HEK293 (cell line): ENCODE results near the gene PPP1R14C.

ENCODE experiments used
- BCL11B ChIP-seq: fragments of 450-650 bp; formaldehyde crosslinking; IDR thresholded peaks from 2 replicates; pipeline ENCODE4 v1.5.1; 2016; ENCODE audit warnings: low read depth, missing biosample characterization, missing genetic modification characterization
- GLIS2 ChIP-seq: fragments of 450-650 bp; formaldehyde crosslinking; IDR thresholded peaks from 2 replicates; pipeline ENCODE4 v1.5.1; 2016; ENCODE audit warnings: missing biosample characterization, missing genetic modification characterization
- HOXD13 ChIP-seq: sonication (generic); formaldehyde crosslinking; IDR thresholded peaks from 2 replicates; pipeline ENCODE4 v1.8.0; 2022; ENCODE audit warnings: missing genetic modification reagents, borderline replicate concordance
- KLF17 ChIP-seq: fragments of 450-650 bp; formaldehyde crosslinking; IDR thresholded peaks from 2 replicates; pipeline ENCODE4 v1.5.1; 2016; ENCODE audit warnings: missing biosample characterization, missing genetic modification characterization
- KLF9 ChIP-seq: fragments of 450-650 bp; formaldehyde crosslinking; IDR thresholded peaks from 2 replicates; pipeline ENCODE4 v1.5.1; 2016; ENCODE audit warnings: missing biosample characterization, missing genetic modification characterization, low read depth
- PRDM2 ChIP-seq: fragments of 450-650 bp; formaldehyde crosslinking; IDR thresholded peaks from 2 replicates; pipeline ENCODE4 v1.5.1; 2016; ENCODE audit warnings: missing biosample characterization, missing genetic modification characterization, borderline replicate concordance
- YY1 ChIP-seq: fragments of 450-650 bp; formaldehyde crosslinking; IDR thresholded peaks from 2 replicates; pipeline ENCODE4 v1.5.1; 2018; ENCODE audit warnings: missing biosample characterization, missing genetic modification characterization
- ZBTB21 ChIP-seq: fragments of 450-650 bp; formaldehyde crosslinking; IDR thresholded peaks from 2 replicates; pipeline ENCODE4 v1.5.1; 2017; ENCODE audit warnings: missing biosample characterization, missing genetic modification characterization
- ZBTB49 ChIP-seq: fragments of 450-650 bp; formaldehyde crosslinking; IDR thresholded peaks from 2 replicates; pipeline ENCODE4 v1.5.1; 2016; ENCODE audit warnings: missing biosample characterization, missing genetic modification characterization, low read depth
- ZBTB8A ChIP-seq: fragments of 450-650 bp; formaldehyde crosslinking; IDR thresholded peaks from 2 replicates; pipeline ENCODE4 v1.5.1; 2016; ENCODE audit warnings: missing biosample characterization, missing genetic modification characterization
- ZFHX2 ChIP-seq: fragments of 450-650 bp; formaldehyde crosslinking; conservative IDR thresholded peaks from 2 replicates; pipeline ENCODE4 v1.5.1; 2016; ENCODE audit warnings: missing biosample characterization, missing genetic modification characterization
- ZNF169 ChIP-seq: fragments of 450-650 bp; formaldehyde crosslinking; IDR thresholded peaks from 2 replicates; pipeline ENCODE4 v1.5.1; 2016; ENCODE audit warnings: missing biosample characterization, missing genetic modification characterization
- ZNF202 ChIP-seq: fragments of 450-650 bp; formaldehyde crosslinking; IDR thresholded peaks from 2 replicates; pipeline ENCODE4 v1.5.1; 2016; ENCODE audit warnings: missing biosample characterization, missing genetic modification characterization, borderline replicate concordance
- ZNF37A ChIP-seq: fragments of 450-650 bp; IDR thresholded peaks from 2 replicates; pipeline ENCODE4 v1.5.1; 2018; ENCODE audit warnings: missing biosample characterization, missing genetic modification characterization
- ZNF398 ChIP-seq: fragments of 450-650 bp; formaldehyde crosslinking; IDR thresholded peaks from 2 replicates; pipeline ENCODE4 v1.5.1; 2017; ENCODE audit warnings: missing biosample characterization, missing genetic modification characterization
- ZNF621 ChIP-seq: fragments of 450-650 bp; formaldehyde crosslinking; IDR thresholded peaks from 2 replicates; pipeline ENCODE4 v1.5.1; 2017; ENCODE audit warnings: missing biosample characterization, missing genetic modification characterization
- ZNF654 ChIP-seq: fragments of 450-650 bp; formaldehyde crosslinking; IDR thresholded peaks from 2 replicates; pipeline ENCODE4 v1.5.1; 2016; ENCODE audit warnings: low read depth, missing biosample characterization, missing genetic modification characterization
- ZNF677 ChIP-seq: fragments of 450-650 bp; IDR thresholded peaks from 2 replicates; pipeline ENCODE4 v1.5.0; 2018; ENCODE audit warnings: missing biosample characterization, mild to moderate bottlenecking, missing genetic modification characterization, moderate library complexity
- ZNF843 ChIP-seq: fragments of 450-650 bp; formaldehyde crosslinking; IDR thresholded peaks from 2 replicates; pipeline ENCODE4 v1.5.1; 2016; ENCODE audit warnings: missing biosample characterization, missing genetic modification characterization
- ZSCAN16 ChIP-seq: fragments of 450-650 bp; formaldehyde crosslinking; IDR thresholded peaks from 2 replicates; pipeline ENCODE4 v1.5.1; 2016; ENCODE audit warnings: missing biosample characterization, missing genetic modification characterization
- ZXDB ChIP-seq: fragments of 450-650 bp; formaldehyde crosslinking; IDR thresholded peaks from 2 replicates; pipeline ENCODE4 v1.5.1; 2016; ENCODE audit warnings: missing biosample characterization, missing genetic modification characterization
- TF ChIP-seq, protein P1 (sequence below): fragments of 450-650 bp; formaldehyde crosslinking; IDR thresholded peaks from 2 replicates; pipeline ENCODE4 v1.5.1; 2016; ENCODE audit warnings: missing biosample characterization, missing genetic modification characterization
- TF ChIP-seq, protein P2 (sequence below): fragments of 450-650 bp; formaldehyde crosslinking; IDR thresholded peaks from 2 replicates; pipeline ENCODE4 v1.5.1; 2016; ENCODE audit warnings: missing biosample characterization, missing genetic modification characterization
- TF ChIP-seq, protein P3 (sequence below): fragments of 450-650 bp; formaldehyde crosslinking; IDR thresholded peaks from 2 replicates; pipeline ENCODE4 v1.5.1; 2016; ENCODE audit warnings: missing biosample characterization, missing genetic modification characterization

The PPP1R14C gene

GRCh38 chr6:150269857-150270223 lies 127.0 kb downstream of the PPP1R14C start (continued):
- TF ChIP-seq PRDM2 (tag by site-specific recombination) (no peak), KLF9 (tag by site-specific recombination) (no peak), ZFHX2 (tag by site-specific recombination) (peak; percentile 100), ZSCAN16 (tag by site-specific recombination) (no peak), BCL11B (tag by site-specific recombination) (no peak), ZNF169 (tag by site-specific recombination) (no peak), YY1 (tag by site-specific recombination) (no peak), HOXD13 (CRISPR knock-in tag) (no peak), ZXDB (tag by site-specific recombination) (no peak), ZNF37A (tag by site-specific recombination) (no peak), ZNF654 (tag by site-specific recombination) (no peak), GLIS2 (tag by site-specific recombination) (peak; percentile 83), ZBTB49 (no peak), KLF17 (peak; percentile 79; the same call in 1 of the 2 replicates), ZNF677 (tag by site-specific recombination) (no peak), ZNF398 (tag by site-specific recombination) (peak; percentile 63; the same call in 1 of the 2 replicates), ZNF621 (no peak), ZBTB21 (peak; percentile 59; the same call in 1 of the 2 replicates), ZBTB8A (no peak), ZNF202 (tag by site-specific recombination) (no peak), ZNF843 (tag by site-specific recombination) (no peak)
- TF ChIP-seq, protein P1, sequence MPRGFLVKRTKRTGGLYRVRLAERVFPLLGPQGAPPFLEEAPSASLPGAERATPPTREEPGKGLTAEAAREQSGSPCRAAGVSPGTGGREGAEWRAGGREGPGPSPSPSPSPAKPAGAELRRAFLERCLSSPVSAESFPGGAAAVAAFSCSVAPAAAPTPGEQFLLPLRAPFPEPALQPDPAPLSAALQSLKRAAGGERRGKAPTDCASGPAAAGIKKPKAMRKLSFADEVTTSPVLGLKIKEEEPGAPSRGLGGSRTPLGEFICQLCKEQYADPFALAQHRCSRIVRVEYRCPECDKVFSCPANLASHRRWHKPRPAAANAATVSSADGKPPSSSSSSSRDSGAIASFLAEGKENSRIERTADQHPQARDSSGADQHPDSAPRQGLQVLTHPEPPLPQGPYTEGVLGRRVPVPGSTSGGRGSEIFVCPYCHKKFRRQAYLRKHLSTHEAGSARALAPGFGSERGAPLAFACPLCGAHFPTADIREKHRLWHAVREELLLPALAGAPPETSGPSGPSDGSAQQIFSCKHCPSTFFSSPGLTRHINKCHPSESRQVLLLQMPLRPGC (tag by site-specific recombination) = peak; percentile 76; the same call in 1 of the 2 replicates
- TF ChIP-seq, protein P2, sequence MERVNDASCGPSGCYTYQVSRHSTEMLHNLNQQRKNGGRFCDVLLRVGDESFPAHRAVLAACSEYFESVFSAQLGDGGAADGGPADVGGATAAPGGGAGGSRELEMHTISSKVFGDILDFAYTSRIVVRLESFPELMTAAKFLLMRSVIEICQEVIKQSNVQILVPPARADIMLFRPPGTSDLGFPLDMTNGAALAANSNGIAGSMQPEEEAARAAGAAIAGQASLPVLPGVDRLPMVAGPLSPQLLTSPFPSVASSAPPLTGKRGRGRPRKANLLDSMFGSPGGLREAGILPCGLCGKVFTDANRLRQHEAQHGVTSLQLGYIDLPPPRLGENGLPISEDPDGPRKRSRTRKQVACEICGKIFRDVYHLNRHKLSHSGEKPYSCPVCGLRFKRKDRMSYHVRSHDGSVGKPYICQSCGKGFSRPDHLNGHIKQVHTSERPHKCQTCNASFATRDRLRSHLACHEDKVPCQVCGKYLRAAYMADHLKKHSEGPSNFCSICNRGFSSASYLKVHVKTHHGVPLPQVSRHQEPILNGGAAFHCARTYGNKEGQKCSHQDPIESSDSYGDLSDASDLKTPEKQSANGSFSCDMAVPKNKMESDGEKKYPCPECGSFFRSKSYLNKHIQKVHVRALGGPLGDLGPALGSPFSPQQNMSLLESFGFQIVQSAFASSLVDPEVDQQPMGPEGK (tag by site-specific recombination) = peak; percentile 68
- TF ChIP-seq, protein P3, sequence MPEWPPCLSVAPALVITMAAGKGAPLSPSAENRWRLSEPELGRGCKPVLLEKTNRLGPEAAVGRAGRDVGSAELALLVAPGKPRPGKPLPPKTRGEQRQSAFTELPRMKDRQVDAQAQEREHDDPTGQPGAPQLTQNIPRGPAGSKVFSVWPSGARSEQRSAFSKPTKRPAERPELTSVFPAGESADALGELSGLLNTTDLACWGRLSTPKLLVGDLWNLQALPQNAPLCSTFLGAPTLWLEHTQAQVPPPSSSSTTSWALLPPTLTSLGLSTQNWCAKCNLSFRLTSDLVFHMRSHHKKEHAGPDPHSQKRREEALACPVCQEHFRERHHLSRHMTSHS = no peak
